Measurements from ENCODE around the gene BCL11B. TPM values are rescaled to one million over a fixed set of nuclear protein-coding genes. Genes with fewer than 3 reads are reported as not detected.

Gene BCL11B
- total RNA-seq, 2 experiments from 2014 or later: not detected

GRCh38 chr14:99241325-99242010 lies 30.5 kb downstream of the BCL11B start:
- H3K36me3 ChIP-seq (ENCODE audit: insufficient read depth, low read length): no peaks in the 10 kb centered on the region
- H3K9me3 ChIP-seq (ENCODE audit: low read length): no peaks in the 10 kb centered on the region
- no peak overlapping the region for H3K4me2 ChIP-seq (ENCODE audit: low read length)
- H3K9me2 ChIP-seq (ENCODE audit: insufficient read depth, low read length): no peaks in the 10 kb centered on the region
- TF ChIP-seq EZH2phosphoT487 (IDR thresholded peaks at IDR 0.05; ENCODE audit: borderline replicate concordance, low read depth, low read length) (no peak), CTCF (conservative IDR thresholded peaks at IDR 0.05; ENCODE audit: low read length) (no peak)
- H3K79me2 ChIP-seq (ENCODE audit: insufficient read depth, low read depth, low read length): no peaks in the 10 kb centered on the region
- ChIA-PET POLR2A (interaction anchor here (0.6 kb wide), 1 partner anchor 287 kb away, joined by 3 read pairs; no protein-coding TSS in a partner anchor), CTCF (ENCODE audit: unreplicated experiment) (no interaction called here)
- H3K4me3 ChIP-seq (ENCODE audit: low read depth, low read length, poor library complexity, severe bottlenecking): no peak overlapping the region
- no peak overlapping the region for H3K27ac ChIP-seq (ENCODE audit: low read depth, low read length, poor library complexity, severe bottlenecking)
- H2AFZ ChIP-seq (ENCODE audit: low read length): no peak overlapping the region
- intact Hi-C loops (cut with micrococcal nuclease; ENCODE audit: unreplicated experiment): no loop called here
- DNase-seq (ENCODE audit: low spot score): no peak
- no peaks in the 10 kb centered on the region for H4K20me1 ChIP-seq (ENCODE audit: insufficient read depth, low read length)
- BruUV-seq (replicated peaks): no TSS peak
- no peaks in the 10 kb centered on the region for H3K4me1 ChIP-seq (ENCODE audit: insufficient read depth, low read length, poor library complexity, severe bottlenecking)

- H3K27ac ChIP-seq (ENCODE audit: low read depth, low read length, poor library complexity, severe bottlenecking): no peak overlapping the region
- no peaks in the 10 kb centered on the region for H3K36me3 ChIP-seq (ENCODE audit: insufficient read depth, low read length)
- intact Hi-C loops (cut with micrococcal nuclease; ENCODE audit: unreplicated experiment): no loop called here
- H3K4me3 ChIP-seq (ENCODE audit: low read depth, low read length, poor library complexity, severe bottlenecking): no peak overlapping the region
- no peak overlapping the region for H3K4me2 ChIP-seq (ENCODE audit: low read length)
- POLR2A ChIA-PET: interaction anchor here (0.6 kb wide), 1 partner anchor 286 kb away, joined by 3 read pairs; no protein-coding TSS in a partner anchor
- no TSS peak for BruUV-seq (replicated peaks)
- CTCF ChIA-PET (ENCODE audit: unreplicated experiment): no interaction called here
- H3K4me1 ChIP-seq (ENCODE audit: insufficient read depth, low read length, poor library complexity, severe bottlenecking): no peaks in the 10 kb centered on the region
- H3K9me3 ChIP-seq (ENCODE audit: low read length): no peaks in the 10 kb centered on the region
- no peak for DNase-seq (ENCODE audit: low spot score)
- TF ChIP-seq EZH2phosphoT487 (IDR thresholded peaks at IDR 0.05; ENCODE audit: borderline replicate concordance, low read depth, low read length) (no peak), CTCF (conservative IDR thresholded peaks at IDR 0.05; ENCODE audit: low read length) (no peak)
- no peaks in the 10 kb centered on the region for H4K20me1 ChIP-seq (ENCODE audit: insufficient read depth, low read length)
- H2AFZ ChIP-seq (ENCODE audit: low read length): no peak overlapping the region
- H3K79me2 ChIP-seq (ENCODE audit: insufficient read depth, low read depth, low read length): no peaks in the 10 kb centered on the region
- H3K9me2 ChIP-seq (ENCODE audit: insufficient read depth, low read length): no peaks in the 10 kb centered on the region
These were observed 31.2 kb downstream of the BCL11B start for GRCh38 chr14:99240627-99241324.

GRCh38 chr14:99239661-99240092 lies 32.3 kb downstream of the BCL11B start:
- no peak for DNase-seq (ENCODE audit: low spot score)
- intact Hi-C loops (cut with micrococcal nuclease; ENCODE audit: unreplicated experiment): no loop called here
- Histone ChIP-seq H3K79me2 (ENCODE audit: insufficient read depth, low read depth, low read length) (no peaks in the 10 kb centered on the region), H3K4me2 (ENCODE audit: low read length) (no peak overlapping the region), H2AFZ (ENCODE audit: low read length) (no peak overlapping the region), H4K20me1 (ENCODE audit: insufficient read depth, low read length) (no peaks in the 10 kb centered on the region), H3K9me2 (ENCODE audit: insufficient read depth, low read length) (no peaks in the 10 kb centered on the region), H3K27ac (ENCODE audit: low read depth, low read length, poor library complexity, severe bottlenecking) (no peak overlapping the region), H3K36me3 (ENCODE audit: insufficient read depth, low read length) (no peaks in the 10 kb centered on the region), H3K4me1 (ENCODE audit: insufficient read depth, low read length, poor library complexity, severe bottlenecking) (no peaks in the 10 kb centered on the region), H3K4me3 (ENCODE audit: low read depth, low read length, poor library complexity, severe bottlenecking) (no peak overlapping the region), H3K9me3 (ENCODE audit: low read length) (no peaks in the 10 kb centered on the region)
- ChIA-PET POLR2A (no interaction called here), CTCF (ENCODE audit: unreplicated experiment) (no interaction called here)
- BruUV-seq (replicated peaks): no TSS peak
- no peak for TF ChIP-seq CTCF (conservative IDR thresholded peaks at IDR 0.05; ENCODE audit: low read length)
- TF ChIP-seq EZH2phosphoT487 (IDR thresholded peaks at IDR 0.05; ENCODE audit: borderline replicate concordance, low read depth, low read length): no peak

All from OCI-LY7 (cell line).